Tibial artery (tissue), 4 donors: ENCODE measurements around the gene PAK4.

ENCODE experiments used
- DNase-seq, 2 donors: peaks; one replicate each; pipeline ENCODE4 v3.0.0-alpha.2; 2019
- H3K27ac ChIP-seq, 2 donors: fragments of 200-600 bp; sonication (generic) in 1 of 2; 1 replicate in 1 of 2; 2 replicates in 1 of 2; pipeline ENCODE4 v1.5.1; 2018 to 2019; ENCODE audit warnings: mild to moderate bottlenecking in 1 of 2
- H3K27me3 ChIP-seq, 2 donors: fragments of 200-600 bp; sonication (generic) in 1 of 2; one replicate each; pipeline versions ENCODE4 v1.5.1 to v1.6.0; 2016 to 2019
- H3K36me3 ChIP-seq, 3 donors: fragments of 200-600 bp; sonication (generic) in 2 of 3; one replicate each; pipeline ENCODE4 v1.5.1; 2016 to 2019; ENCODE audit warnings: mild to moderate bottlenecking in 2 of 3
- H3K4me1 ChIP-seq, 4 donors: fragments of 200-600 bp; sonication (generic) in 2 of 4; 1 replicate in 3 of 4; 2 replicates in 1 of 4; pipeline ENCODE4 v1.5.1; 2016 to 2019
- H3K4me3 ChIP-seq, 2 donors: fragments of 200-600 bp; sonication (generic) in 1 of 2; 1 replicate in 1 of 2; 2 replicates in 1 of 2; pipeline ENCODE4 v1.5.1; 2018 to 2019; ENCODE audit warnings: mild to moderate bottlenecking in 2 of 2
- H3K9me3 ChIP-seq, 3 donors: fragments of 200-600 bp; sonication (generic) in 1 of 3; one replicate each; pipeline ENCODE4 v1.5.1; 2016 to 2019
- CTCF ChIP-seq, 2 experiments: fragments of 200-600 bp in 1 of 2; fragments of 450-650 bp in 1 of 2; IDR thresholded peaks; one replicate each; pipeline ENCODE4 v1.5.1; 2017 to 2019; ENCODE audit warnings: antibody characterized with exemption in 2 of 2, mild to moderate bottlenecking in 1 of 2, moderate library complexity in 1 of 2
- intact Hi-C: fragments of 100-400 bp; cut with DNase I; formaldehyde crosslinking; loops from one replicate; pipeline ENCODE4 v1.15.0; 2023; ENCODE audit warnings: low total_unique reads

The PAK4 gene

GRCh38 chr19:39097721-39098120 is 27.9 kb upstream of the PAK4 start:
- Histone ChIP-seq H3K36me3 (no peaks in the 10 kb centered on the region), H3K4me3 (no peak overlapping the region), H3K4me1 (no peaks in the 10 kb centered on the region), H3K27me3 (peaks cover 0 to 65% of the 10 kb centered on the region in 2 donors), H3K9me3 (no peaks in the 10 kb centered on the region), H3K27ac (no peak overlapping the region)
- TF ChIP-seq CTCF (IDR thresholded peaks at IDR 0.05): no peak
- DNase-seq: no peak
- intact Hi-C loops: no loop called here

DNA sequence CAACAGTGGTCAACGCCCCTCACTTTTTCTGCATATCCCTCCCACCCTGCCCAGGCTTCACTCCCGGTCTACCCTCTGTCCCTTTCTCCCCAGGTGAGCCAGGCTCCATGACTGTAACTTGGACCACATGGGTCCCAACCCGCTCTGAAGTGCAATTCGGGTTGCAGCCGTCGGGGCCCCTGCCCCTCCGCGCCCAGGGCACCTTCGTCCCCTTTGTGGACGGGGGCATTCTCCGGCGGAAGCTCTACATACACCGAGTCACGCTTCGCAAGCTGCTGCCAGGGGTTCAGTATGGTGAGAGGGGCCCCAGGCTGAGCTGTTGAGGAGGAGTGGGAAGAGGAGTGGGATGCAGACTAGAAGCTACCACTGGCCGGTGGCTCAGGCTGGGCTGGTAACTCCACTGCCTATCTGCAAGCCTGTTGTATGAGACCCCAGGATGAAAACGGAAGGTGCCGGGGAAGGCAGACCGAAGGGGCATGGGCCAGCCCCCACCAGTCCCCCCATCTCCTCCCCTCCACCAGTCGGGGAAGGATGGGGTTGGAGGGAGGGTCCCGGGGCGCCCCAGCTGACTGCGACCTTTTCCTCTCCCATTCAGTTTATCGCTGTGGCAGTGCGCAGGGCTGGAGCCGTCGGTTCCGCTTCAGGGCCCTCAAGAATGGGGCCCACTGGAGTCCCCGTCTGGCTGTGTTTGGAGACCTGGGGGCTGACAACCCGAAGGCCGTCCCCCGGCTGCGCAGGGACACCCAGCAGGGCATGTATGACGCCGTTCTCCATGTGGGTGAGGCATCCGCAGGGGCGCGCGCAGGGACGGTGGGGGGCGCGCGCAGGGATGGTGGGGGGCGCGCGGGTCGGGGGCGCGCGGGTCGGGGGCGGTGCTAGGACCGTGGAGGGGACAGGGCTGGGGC is 27.0 kb upstream of the PAK4 start:
- Histone ChIP-seq H3K4me3 (no peak overlapping the region), H3K9me3 (no peaks in the 10 kb centered on the region), H3K4me1 (no peaks in the 10 kb centered on the region), H3K36me3 (no peaks in the 10 kb centered on the region), H3K27me3 (peaks cover 0 to 61% of the 10 kb centered on the region in 2 donors), H3K27ac (no peak overlapping the region)
- intact Hi-C loops: no loop called here
- TF ChIP-seq CTCF (IDR thresholded peaks at IDR 0.05): no peak
- DNase-seq: no peak

GRCh38 chr19:39099341-39099740 is 26.2 kb upstream of the PAK4 start:
- peaks cover 0 to 59% of the 10 kb centered on the region in 2 donors for H3K27me3 ChIP-seq
- H3K4me3 ChIP-seq: no peak overlapping the region
- intact Hi-C loops: no loop called here
- TF ChIP-seq CTCF (IDR thresholded peaks at IDR 0.05): no peak
- no peaks in the 10 kb centered on the region for H3K36me3 ChIP-seq
- H3K9me3 ChIP-seq: no peaks in the 10 kb centered on the region
- no peak overlapping the region for H3K27ac ChIP-seq
- DNase-seq: no peak
- no peaks in the 10 kb centered on the region for H3K4me1 ChIP-seq

- no peak for TF ChIP-seq CTCF (IDR thresholded peaks at IDR 0.05)
- intact Hi-C loops: no loop called here
- H3K36me3 ChIP-seq: no peaks in the 10 kb centered on the region
- H3K9me3 ChIP-seq: no peaks in the 10 kb centered on the region
- no peak for DNase-seq
- no peak overlapping the region for H3K4me3 ChIP-seq
- peaks cover 0 to 53% of the 10 kb centered on the region in 2 donors for H3K27me3 ChIP-seq
- H3K4me1 ChIP-seq: no peaks in the 10 kb centered on the region
- no peak overlapping the region for H3K27ac ChIP-seq
Measured at GRCh38 chr19:39100500-39101166, 25.0 kb upstream of the PAK4 start.

DNA sequence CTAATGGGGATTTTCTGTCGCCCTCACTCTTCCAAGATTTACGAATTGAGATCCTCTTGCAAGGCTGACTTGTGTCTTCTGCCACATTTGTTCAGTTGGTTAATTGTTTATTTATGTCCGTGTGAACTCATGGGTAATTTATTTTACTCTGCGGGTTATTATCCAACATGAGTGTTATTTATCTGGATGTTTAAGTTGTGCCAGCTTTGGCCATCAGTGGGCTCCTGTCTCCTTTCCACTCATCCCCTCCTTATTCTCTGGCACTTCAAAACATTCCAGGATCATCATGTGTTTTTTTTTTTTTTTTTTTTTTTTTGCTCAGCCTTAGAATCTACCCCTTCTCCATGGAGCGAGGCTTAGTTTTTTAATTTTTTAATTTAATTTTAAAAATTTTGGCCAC is 22.4 kb upstream of the PAK4 start:
- Histone ChIP-seq H3K36me3 (no peaks in the 10 kb centered on the region), H3K4me1 (no peaks in the 10 kb centered on the region), H3K9me3 (no peaks in the 10 kb centered on the region), H3K27ac (no peak overlapping the region), H3K4me3 (no peak overlapping the region), H3K27me3 (peaks cover 0 to 45% of the 10 kb centered on the region in 2 donors)
- intact Hi-C loops: no loop called here
- no peak for DNase-seq
- TF ChIP-seq CTCF (IDR thresholded peaks at IDR 0.05): no peak
